Neural progenitor cell (in vitro differentiated cells): ENCODE data around the gene B3GAT3. TPM values are rescaled to one million over a fixed set of nuclear protein-coding genes. Genes with fewer than 3 reads are reported as not detected.
A peak's percentile ranks its signal among the peaks of the same experiment; 100 is the strongest.

Experiments used
- DNase-seq: peaks from one replicate; pipeline ENCODE4 v3.0.0-alpha.2; 2016; ENCODE audit warnings: low spot score
- H2AFZ ChIP-seq: fragments of 200-600 bp; sonication (generic); replicated peaks from 2 replicates; pipeline ENCODE4 v1.6.1; 2016; ENCODE audit warnings: antibody characterized with exemption
- H3F3A ChIP-seq: fragments of 200-600 bp; sonication (generic); 2 replicates; pipeline ENCODE4 v1.6.1; 2016; ENCODE audit warnings: antibody characterized with exemption, low read depth
- H3K27ac ChIP-seq: fragments of 200-600 bp; sonication (generic); 2 replicates; pipeline ENCODE4 v1.5.1; 2016; ENCODE audit warnings: mild to moderate bottlenecking
- H3K27me3 ChIP-seq: fragments of 200-600 bp; sonication (generic); 2 replicates; pipeline ENCODE4 v1.6.1; 2016; ENCODE audit warnings: mild to moderate bottlenecking, moderate library complexity
- H3K36me3 ChIP-seq: fragments of 200-600 bp; sonication (generic); 2 replicates; pipeline ENCODE4 v1.5.1; 2016
- H3K4me1 ChIP-seq: fragments of 200-600 bp; sonication (generic); 2 replicates; pipeline ENCODE4 v1.6.1; 2016; ENCODE audit warnings: mixed run types
- H3K4me2 ChIP-seq: fragments of 200-600 bp; sonication (generic); 2 replicates; pipeline ENCODE4 v1.6.1; 2016
- H3K4me3 ChIP-seq: fragments of 200-600 bp; sonication (generic); 2 replicates; pipeline ENCODE4 v1.5.1; 2016
- H3K79me2 ChIP-seq: fragments of 200-600 bp; sonication (generic); 2 replicates; pipeline ENCODE4 v1.6.1; 2016; ENCODE audit warnings: low read depth
- H3K9ac ChIP-seq: fragments of 200-600 bp; sonication (generic); 2 replicates; pipeline ENCODE4 v1.6.1; 2016
- H3K9me3 ChIP-seq: fragments of 200-600 bp; sonication (generic); 2 replicates; pipeline ENCODE4 v1.5.1; 2016; ENCODE audit warnings: low read depth
- H4K20me1 ChIP-seq: fragments of 200-600 bp; sonication (generic); 2 replicates; pipeline ENCODE4 v1.6.1; 2016; ENCODE audit warnings: low read depth
- H3K27ac Mint-ChIP-seq: 3 replicates; pipeline ENCODE4 v1.8.0; 2021; ENCODE audit warnings: mixed read lengths
- H3K27me3 Mint-ChIP-seq: 2 replicates; pipeline ENCODE4 v1.8.0; 2022; ENCODE audit warnings: low read depth, mild to moderate bottlenecking, inconsistent platforms, moderate library complexity, mixed read lengths; ENCODE audit not compliant: insufficient read depth
- H3K36me3 Mint-ChIP-seq: 3 replicates; pipeline ENCODE4 v1.8.0; 2021; ENCODE audit warnings: mixed read lengths
- H3K4me1 Mint-ChIP-seq: 3 replicates; pipeline ENCODE4 v1.8.0; 2021; ENCODE audit warnings: mixed read lengths
- H3K4me3 Mint-ChIP-seq: 3 replicates; pipeline ENCODE4 v1.8.0; 2021; ENCODE audit warnings: mild to moderate bottlenecking, moderate library complexity, mixed read lengths
- H3K9me3 Mint-ChIP-seq: 3 replicates; pipeline ENCODE4 v1.8.0; 2020; ENCODE audit warnings: mixed read lengths
- EZH2 ChIP-seq: fragments of 200-600 bp; sonication (generic); IDR thresholded peaks from 2 replicates; pipeline ENCODE4 v1.6.1; 2017; ENCODE audit warnings: antibody characterized with exemption, mild to moderate bottlenecking, moderate library complexity
- EZH2phosphoT487 ChIP-seq: fragments of 200-600 bp; sonication (generic); IDR thresholded peaks from 2 replicates; pipeline ENCODE4 v1.6.1; 2017; ENCODE audit warnings: antibody characterized with exemption
- total RNA-seq: library from RNA; depleted of rRNA; stranded (reverse); fragments of >200 nt; gene quantifications from 2 replicates; pipeline ENCODE4 v1.2.3, GENCODE V29; 2015; ENCODE audit warnings: low replicate concordance
- TF ChIP-seq, protein P1 (sequence below): fragments of 200-600 bp; sonication (generic); IDR thresholded peaks from 2 replicates; pipeline ENCODE4 v1.5.1; 2017; ENCODE audit warnings: antibody characterized with exemption, mild to moderate bottlenecking

The B3GAT3 gene
- total RNA-seq, 1 donor from 2014 or later: 21.2 TPM

DNA sequence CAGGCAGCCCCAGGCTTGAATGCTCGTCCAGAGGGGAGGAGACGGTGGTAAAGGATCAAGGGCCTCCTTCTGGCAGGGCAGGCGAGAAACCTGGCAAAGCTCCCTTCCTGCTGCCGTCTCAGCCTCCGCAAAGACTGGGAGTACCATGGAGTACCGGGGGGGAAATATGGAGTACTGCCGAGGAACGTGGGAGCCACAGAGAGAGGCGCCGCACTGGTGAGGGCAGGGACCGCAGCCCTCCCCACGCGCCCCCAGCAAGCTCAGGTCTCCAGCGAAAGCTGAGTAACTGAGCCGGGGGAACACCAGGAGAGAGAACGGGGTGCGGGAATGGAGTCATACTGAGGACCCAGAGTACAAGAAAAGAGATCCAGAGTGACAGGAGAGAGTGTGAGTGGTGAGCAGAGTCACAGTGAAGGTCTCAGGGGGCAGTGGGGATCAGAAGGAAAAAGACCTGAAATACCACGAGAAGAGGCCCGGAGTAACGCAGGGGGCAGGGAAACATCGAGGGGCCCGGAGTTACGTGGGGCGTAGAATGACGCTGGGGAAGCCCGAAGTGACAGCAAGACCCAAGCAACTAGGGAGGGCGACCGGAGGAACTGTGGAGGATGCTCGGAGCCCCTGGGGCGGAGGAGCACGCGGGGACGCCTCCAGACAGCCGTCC lies 10.0 kb downstream of the B3GAT3 start:
- no peaks in the 10 kb centered on the region for H3K36me3 ChIP-seq

GRCh38 chr11:62610814-62611704 lies 10.7 kb downstream of the B3GAT3 start:
- H3K4me1 Mint-ChIP-seq: peaks cover 32% of the 10 kb centered on the region
- TF ChIP-seq EZH2 (no peak), EZH2phosphoT487 (no peak)
- TF ChIP-seq, protein P1, sequence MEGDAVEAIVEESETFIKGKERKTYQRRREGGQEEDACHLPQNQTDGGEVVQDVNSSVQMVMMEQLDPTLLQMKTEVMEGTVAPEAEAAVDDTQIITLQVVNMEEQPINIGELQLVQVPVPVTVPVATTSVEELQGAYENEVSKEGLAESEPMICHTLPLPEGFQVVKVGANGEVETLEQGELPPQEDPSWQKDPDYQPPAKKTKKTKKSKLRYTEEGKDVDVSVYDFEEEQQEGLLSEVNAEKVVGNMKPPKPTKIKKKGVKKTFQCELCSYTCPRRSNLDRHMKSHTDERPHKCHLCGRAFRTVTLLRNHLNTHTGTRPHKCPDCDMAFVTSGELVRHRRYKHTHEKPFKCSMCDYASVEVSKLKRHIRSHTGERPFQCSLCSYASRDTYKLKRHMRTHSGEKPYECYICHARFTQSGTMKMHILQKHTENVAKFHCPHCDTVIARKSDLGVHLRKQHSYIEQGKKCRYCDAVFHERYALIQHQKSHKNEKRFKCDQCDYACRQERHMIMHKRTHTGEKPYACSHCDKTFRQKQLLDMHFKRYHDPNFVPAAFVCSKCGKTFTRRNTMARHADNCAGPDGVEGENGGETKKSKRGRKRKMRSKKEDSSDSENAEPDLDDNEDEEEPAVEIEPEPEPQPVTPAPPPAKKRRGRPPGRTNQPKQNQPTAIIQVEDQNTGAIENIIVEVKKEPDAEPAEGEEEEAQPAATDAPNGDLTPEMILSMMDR: no peak
- no peaks in the 10 kb centered on the region for H3K9me3 ChIP-seq
- peak overlapping the region; percentile 94 for H3K4me3 Mint-ChIP-seq
- H3K27me3 Mint-ChIP-seq: peaks cover 4% of the 10 kb centered on the region
- peaks cover 13% of the 10 kb centered on the region for H3K27me3 ChIP-seq
- H3K4me1 ChIP-seq: peaks cover 7% of the 10 kb centered on the region
- H3K79me2 ChIP-seq: no peaks in the 10 kb centered on the region
- H2AFZ ChIP-seq: peak overlapping the region; percentile 82
- peak overlapping the region; percentile 81 for H3K4me2 ChIP-seq
- H3K36me3 ChIP-seq: no peaks in the 10 kb centered on the region
- peaks cover 20% of the 10 kb centered on the region for H3F3A ChIP-seq
- no peaks in the 10 kb centered on the region for H3K9me3 Mint-ChIP-seq
- DNase-seq: no peak
- peak overlapping the region; percentile 94 for H3K4me3 ChIP-seq
- no peak overlapping the region for H3K27ac ChIP-seq
- H3K27ac Mint-ChIP-seq: peak overlapping the region; percentile 91
- H3K36me3 Mint-ChIP-seq: peaks cover 7% of the 10 kb centered on the region
- no peaks in the 10 kb centered on the region for H4K20me1 ChIP-seq
- H3K9ac ChIP-seq: no peak overlapping the region

More for the DNA sequence above, 10.0 kb downstream of the B3GAT3 start:
- peaks cover 7% of the 10 kb centered on the region for H3K4me1 ChIP-seq
- no peaks in the 10 kb centered on the region for H4K20me1 ChIP-seq
- H2AFZ ChIP-seq: peak overlapping the region; percentile 82
- no peak overlapping the region for H3K27ac ChIP-seq
- H3F3A ChIP-seq: peaks cover 20% of the 10 kb centered on the region
- H3K4me3 ChIP-seq: peak overlapping the region; percentile 94
- H3K79me2 ChIP-seq: no peaks in the 10 kb centered on the region
- no peaks in the 10 kb centered on the region for H3K9me3 ChIP-seq
- Mint-ChIP-seq H3K9me3 (no peaks in the 10 kb centered on the region), H3K27ac (peak overlapping the region; percentile 91), H3K4me1 (peaks cover 29% of the 10 kb centered on the region), H3K27me3 (peaks cover 4% of the 10 kb centered on the region), H3K4me3 (peak overlapping the region; percentile 94), H3K36me3 (peaks cover 7% of the 10 kb centered on the region)
- DNase-seq: peak; percentile 60
- no peak for TF ChIP-seq EZH2
- TF ChIP-seq, protein P1: no peak
- no peak for TF ChIP-seq EZH2phosphoT487
- H3K9ac ChIP-seq: peak overlapping the region; percentile 52
- peak overlapping the region; percentile 81 for H3K4me2 ChIP-seq
- H3K27me3 ChIP-seq: peaks cover 13% of the 10 kb centered on the region

DNA sequence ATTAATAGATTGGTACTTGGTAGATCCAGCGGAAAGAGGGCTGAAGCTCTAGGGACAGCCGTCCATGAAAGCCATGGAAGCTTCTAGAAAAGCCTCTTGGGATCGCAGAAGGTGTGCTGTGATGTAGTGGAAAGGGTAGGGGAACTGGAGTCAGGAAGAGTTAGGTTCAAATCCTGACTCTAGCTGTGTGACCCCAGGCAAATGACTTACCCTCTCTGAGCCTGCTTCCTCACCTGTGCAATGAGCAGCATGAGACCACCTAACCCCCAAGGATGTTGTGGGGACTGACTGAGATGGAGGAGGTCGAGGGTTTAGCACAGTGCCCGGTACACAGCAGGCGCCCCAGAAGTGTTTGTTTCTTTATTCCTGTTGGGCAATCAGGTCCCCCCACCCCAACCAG lies 11.4 kb downstream of the B3GAT3 start:
- no peaks in the 10 kb centered on the region for H3K36me3 ChIP-seq
- H3K4me1 ChIP-seq: peaks cover 8% of the 10 kb centered on the region
- peaks cover 20% of the 10 kb centered on the region for H3F3A ChIP-seq
- H3K9ac ChIP-seq: no peak overlapping the region
- H2AFZ ChIP-seq: no peak overlapping the region
- peaks cover 13% of the 10 kb centered on the region for H3K27me3 ChIP-seq
- Mint-ChIP-seq H3K27me3 (peaks cover 4% of the 10 kb centered on the region), H3K4me1 (peaks cover 33% of the 10 kb centered on the region), H3K4me3 (peak overlapping the region; percentile 94), H3K27ac (no peak overlapping the region), H3K36me3 (peaks cover 7% of the 10 kb centered on the region), H3K9me3 (no peaks in the 10 kb centered on the region)
- no peaks in the 10 kb centered on the region for H4K20me1 ChIP-seq
- no peak for TF ChIP-seq EZH2
- TF ChIP-seq, protein P1: no peak
- no peak for TF ChIP-seq EZH2phosphoT487
- no peaks in the 10 kb centered on the region for H3K9me3 ChIP-seq
- H3K4me3 ChIP-seq: no peak overlapping the region
- no peaks in the 10 kb centered on the region for H3K79me2 ChIP-seq
- H3K27ac ChIP-seq: no peak overlapping the region
- no peak for DNase-seq
- H3K4me2 ChIP-seq: no peak overlapping the region
